ENCODE measurements around the gene FOXS1.

Gene FOXS1

GRCh38 chr20:31861385-31862156 is 16.2 kb upstream of the FOXS1 start:
- peak; percentile 44 to 69 for DNase-seq (ENCODE audit: low read depth in 2 of 2)

- DNase-seq (ENCODE audit: low read depth in 2 of 2) = no peak
Observed at GRCh38 chr20:31861135-31861384, 15.7 kb upstream of the FOXS1 start.

- no peak for DNase-seq (ENCODE audit: low read depth in 2 of 2)
Observed at GRCh38 chr20:31860390-31861134, 15.2 kb upstream of the FOXS1 start.

GRCh38 chr20:31859998-31860380 is 14.6 kb upstream of the FOXS1 start:
- no peak for DNase-seq (ENCODE audit: low read depth in 2 of 2)

GRCh38 chr20:31859266-31859997 is 14.0 kb upstream of the FOXS1 start:
- no peak for DNase-seq (ENCODE audit: low read depth in 2 of 2)

GRCh38 chr20:31858760-31859083 is 13.3 kb upstream of the FOXS1 start:
- no peak for DNase-seq (ENCODE audit: low read depth in 2 of 2)

- no peak for DNase-seq (ENCODE audit: low read depth in 2 of 2)
Observed at GRCh38 chr20:31857861-31858759, 12.7 kb upstream of the FOXS1 start.

GRCh38 chr20:31856516-31856915 is 11.1 kb upstream of the FOXS1 start:
- no peak for DNase-seq (ENCODE audit: low read depth in 2 of 2)

GRCh38 chr20:31853481-31853880 is 8.1 kb upstream of the FOXS1 start:
- DNase-seq (ENCODE audit: low read depth in 2 of 2) = no peak

GRCh38 chr20:31851240-31851955 is 6.0 kb upstream of the FOXS1 start:
- DNase-seq (ENCODE audit: low read depth in 2 of 2) = no peak

- no peak for DNase-seq (ENCODE audit: low read depth in 2 of 2)
Observed at GRCh38 chr20:31849306-31849930, 4.0 kb upstream of the FOXS1 start.

GRCh38 chr20:31848088-31848999 is 2.9 kb upstream of the FOXS1 start:
- no peak for DNase-seq (ENCODE audit: low read depth in 2 of 2)

- DNase-seq (ENCODE audit: low read depth in 2 of 2) = no peak
Observed at GRCh38 chr20:31846793-31847138, 1.4 kb upstream of the FOXS1 start.

- no peak for DNase-seq (ENCODE audit: low read depth in 2 of 2)
Observed at GRCh38 chr20:31844737-31845299, 586 bp downstream of the FOXS1 start.

- DNase-seq (ENCODE audit: low read depth in 2 of 2) = no peak
Observed at GRCh38 chr20:31843881-31844280, 1.5 kb downstream of the FOXS1 start.

- no peak for DNase-seq (ENCODE audit: low read depth in 2 of 2)
Observed at GRCh38 chr20:31843288-31843687, 2.1 kb downstream of the FOXS1 start.

GRCh38 chr20:31842471-31843157 is 2.8 kb downstream of the FOXS1 start:
- no peak for DNase-seq (ENCODE audit: low read depth in 2 of 2)

- no peak for DNase-seq (ENCODE audit: low read depth in 2 of 2)
Observed at GRCh38 chr20:31841928-31842327, 3.5 kb downstream of the FOXS1 start.
